Ascending aorta (tissue), 2 donors: ENCODE data around the gene MED23. TPM values are rescaled to one million over a fixed set of nuclear protein-coding genes. Genes with fewer than 3 reads are reported as not detected.

Source experiments
- DNase-seq, 2 donors: peaks; one replicate each; pipeline ENCODE4 v3.0.0-alpha.2; 2019; ENCODE audit warnings: low spot score in 2 of 2
- H3K27ac ChIP-seq, 2 donors: fragments of 200-600 bp; sonication (generic); one replicate each; pipeline ENCODE4 v1.5.1; 2016 to 2017; ENCODE audit warnings: mild to moderate bottlenecking in 1 of 2
- H3K27me3 ChIP-seq: fragments of 200-600 bp; sonication (generic); one replicate; pipeline ENCODE4 v1.5.1; 2017
- H3K36me3 ChIP-seq, 2 donors: fragments of 200-600 bp; sonication (generic); one replicate each; pipeline ENCODE4 v1.5.1; 2016
- H3K4me1 ChIP-seq, 2 donors: fragments of 200-600 bp; sonication (generic); one replicate each; pipeline ENCODE4 v1.5.1; 2016 to 2017; ENCODE audit warnings: mild to moderate bottlenecking in 1 of 2
- H3K4me3 ChIP-seq, 2 donors: fragments of 200-600 bp; sonication (generic); one replicate each; pipeline ENCODE4 v1.5.1; 2016 to 2017; ENCODE audit warnings: mild to moderate bottlenecking in 1 of 2
- H3K9me3 ChIP-seq, 2 donors: fragments of 200-600 bp; sonication (generic); one replicate each; pipeline ENCODE4 v1.5.1; 2016
- intact Hi-C: fragments of 100-400 bp; cut with DNase I; formaldehyde crosslinking; loops from one replicate; pipeline ENCODE4 v1.15.1; 2023
- total RNA-seq: library from RNA; depleted of rRNA; stranded (reverse); fragments of >200 nt; gene quantifications from one replicate; pipeline ENCODE4 v1.1.0, GENCODE V29; 2016
- TF ChIP-seq, protein P1 (sequence below), 3 experiments: fragments of 200-600 bp in 2 of 3; fragments of 450-650 bp in 1 of 3; sonication (generic) in 2 of 3; IDR thresholded peaks; one replicate each; pipeline ENCODE4 v1.5.1; 2016 to 2019; ENCODE audit warnings: antibody characterized with exemption in 3 of 3, mild to moderate bottlenecking in 1 of 3, moderate library complexity in 1 of 3

MED23 gene
- total RNA-seq, 1 donor from 2014 or later, result 20.4 TPM

DNA sequence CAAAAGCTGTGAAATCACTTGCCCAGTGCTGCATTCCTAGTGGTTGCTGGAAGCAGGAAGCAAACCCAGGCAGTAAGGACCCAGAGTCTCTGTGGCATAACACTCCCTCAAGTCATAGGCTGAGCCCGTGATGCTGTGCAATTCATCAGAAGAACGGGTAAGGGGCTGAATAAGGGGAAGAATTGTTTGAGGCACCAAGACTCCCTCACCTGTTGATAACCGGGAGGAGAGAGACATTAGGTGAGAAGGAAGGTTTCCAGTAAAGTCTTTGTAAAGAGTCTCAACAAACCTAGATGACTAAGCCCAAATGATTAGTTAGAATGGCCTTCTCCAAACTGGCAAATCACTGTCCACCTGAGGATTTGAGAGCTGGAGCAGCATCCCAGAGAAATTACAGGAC lies 27.3 kb upstream of the MED23 start:
- TF ChIP-seq, protein P1, sequence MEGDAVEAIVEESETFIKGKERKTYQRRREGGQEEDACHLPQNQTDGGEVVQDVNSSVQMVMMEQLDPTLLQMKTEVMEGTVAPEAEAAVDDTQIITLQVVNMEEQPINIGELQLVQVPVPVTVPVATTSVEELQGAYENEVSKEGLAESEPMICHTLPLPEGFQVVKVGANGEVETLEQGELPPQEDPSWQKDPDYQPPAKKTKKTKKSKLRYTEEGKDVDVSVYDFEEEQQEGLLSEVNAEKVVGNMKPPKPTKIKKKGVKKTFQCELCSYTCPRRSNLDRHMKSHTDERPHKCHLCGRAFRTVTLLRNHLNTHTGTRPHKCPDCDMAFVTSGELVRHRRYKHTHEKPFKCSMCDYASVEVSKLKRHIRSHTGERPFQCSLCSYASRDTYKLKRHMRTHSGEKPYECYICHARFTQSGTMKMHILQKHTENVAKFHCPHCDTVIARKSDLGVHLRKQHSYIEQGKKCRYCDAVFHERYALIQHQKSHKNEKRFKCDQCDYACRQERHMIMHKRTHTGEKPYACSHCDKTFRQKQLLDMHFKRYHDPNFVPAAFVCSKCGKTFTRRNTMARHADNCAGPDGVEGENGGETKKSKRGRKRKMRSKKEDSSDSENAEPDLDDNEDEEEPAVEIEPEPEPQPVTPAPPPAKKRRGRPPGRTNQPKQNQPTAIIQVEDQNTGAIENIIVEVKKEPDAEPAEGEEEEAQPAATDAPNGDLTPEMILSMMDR (IDR thresholded peaks at IDR 0.05), result no peak
- Histone ChIP-seq H3K27ac (no peak overlapping the region), H3K9me3 (no peaks in the 10 kb centered on the region), H3K27me3 (no peaks in the 10 kb centered on the region), H3K36me3 (no peaks in the 10 kb centered on the region), H3K4me1 (no peaks in the 10 kb centered on the region), H3K4me3 (no peak overlapping the region)
- no peak for DNase-seq
- intact Hi-C loops, result no loop called here

- no peaks in the 10 kb centered on the region for H3K36me3 ChIP-seq
- intact Hi-C loops, result no loop called here
- no peak for DNase-seq
These were observed 26.3 kb upstream of the MED23 start for GRCh38 chr6:131654326-131654725.

GRCh38 chr6:131652472-131652871 lies 24.4 kb upstream of the MED23 start:
- DNase-seq, result no peak
- intact Hi-C loops, result no loop called here

More at GRCh38 chr6:131654326-131654725, 26.3 kb upstream of the MED23 start:
- TF ChIP-seq, protein P1 (IDR thresholded peaks at IDR 0.05), result no peak
- H3K27me3 ChIP-seq, result no peaks in the 10 kb centered on the region
- no peak overlapping the region for H3K27ac ChIP-seq
- no peaks in the 10 kb centered on the region for H3K4me1 ChIP-seq
- H3K4me3 ChIP-seq, result no peak overlapping the region
- H3K9me3 ChIP-seq, result no peaks in the 10 kb centered on the region

GRCh38 chr6:131651782-131652181 lies 23.7 kb upstream of the MED23 start:
- Histone ChIP-seq H3K27ac (no peak overlapping the region), H3K4me3 (no peak overlapping the region), H3K9me3 (no peaks in the 10 kb centered on the region), H3K36me3 (no peaks in the 10 kb centered on the region), H3K4me1 (no peaks in the 10 kb centered on the region), H3K27me3 (no peaks in the 10 kb centered on the region)
- intact Hi-C loops, result no loop called here
- DNase-seq, result no peak
- TF ChIP-seq, protein P1 (IDR thresholded peaks at IDR 0.05), result no peak

More at GRCh38 chr6:131652472-131652871, 24.4 kb upstream of the MED23 start:
- TF ChIP-seq, protein P1 (IDR thresholded peaks at IDR 0.05), result no peak
- Histone ChIP-seq H3K27me3 (no peaks in the 10 kb centered on the region), H3K9me3 (no peaks in the 10 kb centered on the region), H3K27ac (no peak overlapping the region), H3K4me3 (no peak overlapping the region), H3K36me3 (no peaks in the 10 kb centered on the region), H3K4me1 (no peaks in the 10 kb centered on the region)

GRCh38 chr6:131646249-131646670 lies 18.2 kb upstream of the MED23 start:
- no peak for DNase-seq
- Histone ChIP-seq H3K27ac (no peak overlapping the region), H3K4me1 (no peaks in the 10 kb centered on the region), H3K4me3 (no peak overlapping the region), H3K36me3 (no peaks in the 10 kb centered on the region), H3K27me3 (no peaks in the 10 kb centered on the region), H3K9me3 (no peaks in the 10 kb centered on the region)
- TF ChIP-seq, protein P1 (IDR thresholded peaks at IDR 0.05), result no peak
- intact Hi-C loops, result no loop called here

- no peaks in the 10 kb centered on the region for H3K27me3 ChIP-seq
- no peak overlapping the region for H3K4me3 ChIP-seq
- TF ChIP-seq, protein P1 (IDR thresholded peaks at IDR 0.05), result no peak
- DNase-seq, result no peak
- H3K9me3 ChIP-seq, result no peaks in the 10 kb centered on the region
- H3K27ac ChIP-seq, result no peak overlapping the region
- no peaks in the 10 kb centered on the region for H3K36me3 ChIP-seq
- intact Hi-C loops, result no loop called here
- H3K4me1 ChIP-seq, result no peaks in the 10 kb centered on the region
These were observed 17.8 kb upstream of the MED23 start for GRCh38 chr6:131645846-131646245.
